ENCODE measurements around the gene COL19A1.

GRCh38 chr6:70198785-70199184 lies 332.4 kb downstream of the COL19A1 start:
- TF ChIP-seq CTCF (IDR thresholded peaks at IDR 0.05) (no peak), POLR2A (IDR thresholded peaks at IDR 0.05) (no peak)
